Fibroblast of lung (primary cell): ENCODE measurements around the gene CCDC157.

Experiments
- EZH2 ChIP-seq: IDR thresholded peaks from 2 replicates; pipeline ENCODE4 v1.5.1; 2012; ENCODE audit warnings: low read length, control low read depth, mild to moderate bottlenecking; ENCODE audit errors: missing control alignments
- TF ChIP-seq, protein P1 (sequence below), 2 donors: IDR thresholded peaks in 1 of 2; conservative IDR thresholded peaks in 1 of 2; 1 replicate in 1 of 2; 2 replicates in 1 of 2; pipeline ENCODE4 v1.5.1; 2011 to 2012; ENCODE audit warnings: low read length in 2 of 2, control low read depth in 1 of 2, inconsistent platforms in 1 of 2, low read depth in 1 of 2, mild to moderate bottlenecking in 1 of 2

DNA sequence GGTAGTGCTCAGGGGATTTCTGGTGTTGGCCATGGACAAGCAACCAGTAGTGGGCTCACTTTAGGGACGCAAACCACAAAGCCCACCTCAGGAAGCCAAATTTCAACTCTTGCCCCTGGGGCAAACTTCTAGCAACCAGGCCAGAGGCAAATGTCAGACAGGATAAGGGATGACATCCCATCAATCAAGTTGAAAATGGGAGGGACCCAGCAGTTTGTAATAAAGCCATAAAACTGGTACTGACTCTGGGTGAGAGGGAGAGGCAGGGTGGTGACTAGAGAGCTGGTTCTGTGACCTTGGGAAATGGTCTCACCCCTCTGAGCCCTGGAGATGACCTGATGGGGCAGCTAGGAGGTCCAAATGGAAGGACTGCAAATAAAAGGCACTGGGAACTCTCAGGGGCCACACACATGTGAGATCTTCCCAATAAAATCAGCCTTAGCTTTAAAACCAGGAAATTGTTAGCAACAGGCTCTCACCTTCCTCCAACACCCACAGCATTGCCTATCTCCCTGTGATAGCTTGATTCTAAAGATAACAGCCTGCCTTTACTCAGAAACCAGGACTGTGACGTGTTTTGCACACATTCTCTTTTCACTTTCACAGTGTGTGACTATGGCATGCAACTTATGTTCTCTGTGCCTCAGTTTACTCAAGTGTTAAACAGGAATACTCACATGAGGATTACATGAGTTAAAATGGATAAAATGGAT is 23.7 kb upstream of the CCDC157 start:
- TF ChIP-seq, protein P1, sequence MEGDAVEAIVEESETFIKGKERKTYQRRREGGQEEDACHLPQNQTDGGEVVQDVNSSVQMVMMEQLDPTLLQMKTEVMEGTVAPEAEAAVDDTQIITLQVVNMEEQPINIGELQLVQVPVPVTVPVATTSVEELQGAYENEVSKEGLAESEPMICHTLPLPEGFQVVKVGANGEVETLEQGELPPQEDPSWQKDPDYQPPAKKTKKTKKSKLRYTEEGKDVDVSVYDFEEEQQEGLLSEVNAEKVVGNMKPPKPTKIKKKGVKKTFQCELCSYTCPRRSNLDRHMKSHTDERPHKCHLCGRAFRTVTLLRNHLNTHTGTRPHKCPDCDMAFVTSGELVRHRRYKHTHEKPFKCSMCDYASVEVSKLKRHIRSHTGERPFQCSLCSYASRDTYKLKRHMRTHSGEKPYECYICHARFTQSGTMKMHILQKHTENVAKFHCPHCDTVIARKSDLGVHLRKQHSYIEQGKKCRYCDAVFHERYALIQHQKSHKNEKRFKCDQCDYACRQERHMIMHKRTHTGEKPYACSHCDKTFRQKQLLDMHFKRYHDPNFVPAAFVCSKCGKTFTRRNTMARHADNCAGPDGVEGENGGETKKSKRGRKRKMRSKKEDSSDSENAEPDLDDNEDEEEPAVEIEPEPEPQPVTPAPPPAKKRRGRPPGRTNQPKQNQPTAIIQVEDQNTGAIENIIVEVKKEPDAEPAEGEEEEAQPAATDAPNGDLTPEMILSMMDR (conservative IDR thresholded peaks at IDR 0.05 in 1 of 2, IDR thresholded peaks at IDR 0.05 in 1 of 2; ENCODE audit: low read depth in 1 of 2, low read length in 2 of 2), result no peak
- TF ChIP-seq EZH2, result no peak
